ENCODE results near the gene TAC4. TPM values are rescaled to one million over a fixed set of nuclear protein-coding genes. Genes with fewer than 3 reads are reported as not detected.

The TAC4 gene
- total and polyA plus RNA-seq, 10 of the 15 experiments (the other 5 are each of a cell fraction or from before 2014, with no cell fraction given) = not detected

DNA sequence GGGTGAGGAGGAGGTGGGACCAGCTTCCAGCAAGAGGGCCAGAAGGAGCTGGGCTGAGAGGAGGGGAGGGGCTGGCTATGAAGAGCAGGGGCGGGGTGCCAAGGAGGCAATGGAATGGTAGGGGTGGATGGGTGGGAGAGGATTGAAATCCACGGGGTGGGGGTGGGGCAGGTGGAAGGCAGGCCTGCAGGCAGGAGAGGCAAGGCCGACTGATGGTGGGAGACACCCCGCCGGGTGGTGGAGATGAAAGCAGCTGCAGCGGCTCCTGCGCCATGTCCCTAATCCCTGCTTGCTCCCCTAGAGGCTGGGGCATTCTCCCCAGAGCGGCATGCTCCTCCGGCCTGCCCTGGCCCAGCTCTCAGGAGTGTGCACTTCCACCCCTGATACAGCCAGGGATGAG lies 27.8 kb upstream of the TAC4 start:
- TF ChIP-seq CHD4 (IDR thresholded peaks at IDR 0.05) (no peak), SIN3A (IDR thresholded peaks at IDR 0.05; ENCODE audit: low read depth, low read length) (no peak), ZNF207 (IDR thresholded peaks at IDR 0.05; ENCODE audit: borderline replicate concordance) (no peak), NFXL1 (IDR thresholded peaks at IDR 0.05; ENCODE audit: borderline replicate concordance) (no peak), CREB1 (IDR thresholded peaks at IDR 0.05; ENCODE audit: low read depth) (no peak), POU2F2 (IDR thresholded peaks at IDR 0.05; ENCODE audit: borderline replicate concordance, low read depth, low read length) (no peak), MEF2A (IDR thresholded peaks at IDR 0.05; ENCODE audit: insufficient read depth, low read depth, low read length) (no peak), MTA3 (IDR thresholded peaks at IDR 0.05; ENCODE audit: borderline replicate concordance, low read length) (no peak), ZNF24 (IDR thresholded peaks at IDR 0.05) (no peak), STAT3 (IDR thresholded peaks at IDR 0.05; ENCODE audit: low read depth, low read length) (no peak)
- Histone ChIP-seq H3K4me3 (no peak overlapping the region), H3K4me2 (ENCODE audit: control insufficient read depth, insufficient read depth) (no peak overlapping the region), H2AFZ (ENCODE audit: control insufficient read depth, low read depth, low read length) (no peak overlapping the region), H3K4me1 (ENCODE audit: control insufficient read depth, insufficient read depth, low read length) (no peaks in the 10 kb centered on the region), H4K20me1 (ENCODE audit: control insufficient read depth, insufficient read depth) (no peaks in the 10 kb centered on the region; the same call in 1 of the 2 replicates), H3K9me3 (replicated peaks; ENCODE audit: control insufficient read depth, insufficient read depth, low read length) (no peaks in the 10 kb centered on the region), H3K36me3 (ENCODE audit: control insufficient read depth in 2 of 2, insufficient read depth in 2 of 2, low read length in 1 of 2) (no peaks in the 10 kb centered on the region), H3K27me3 (replicated peaks in 1 of 2; ENCODE audit: control insufficient read depth in 2 of 2, insufficient read depth in 2 of 2, low read length in 1 of 2) (peaks cover 0 to 4% of the 10 kb centered on the region in 2 experiments; a peak in 2 of 4 replicates), H3K27ac (ENCODE audit: control insufficient read depth, insufficient read depth) (no peak overlapping the region), H3K79me2 (ENCODE audit: control insufficient read depth, insufficient read depth, low read length) (no peaks in the 10 kb centered on the region), H3K9ac (ENCODE audit: control insufficient read depth, insufficient read depth, low read length) (no peak overlapping the region)
- DNase-seq (ENCODE audit: low read depth, low spot score) = no peak
- 41% methylated on average over 5 of the region's 9 CpGs for WGBS (ENCODE audit: insufficient coverage, insufficient replicate concordance, low lambda C conversion rate, missing lambda C conversion rate)
- ChIA-PET SMC1A (ENCODE audit: uncharacterized antibody, unreplicated experiment) (interaction anchor here (0.9 to 1.7 kb wide), 2 partner anchors 121 to 123 kb away, joined by 3 to 6 read pairs; no protein-coding TSS in a partner anchor), CTCF (interaction anchor here (1.0 to 7.2 kb wide), 3 partner anchors 110 to 308 kb away, joined by 3 to 105 read pairs (median 3); partner anchors contain the start of gene DLX3), POLR2A (interaction anchor here (0.6 kb wide), 1 partner anchor 1107 kb away, joined by 7 read pairs; no protein-coding TSS in a partner anchor), RAD21 (ENCODE audit: unreplicated experiment) (interaction anchor here (1.9 kb wide), 1 partner anchor 122 kb away, joined by 16 read pairs; no protein-coding TSS in a partner anchor)
- FAIRE-seq = no peak
- BruUV-seq (replicated peaks) = no TSS peak
- in situ Hi-C loops (cut with MboI) (no loop called here), intact Hi-C loops (cut with micrococcal nuclease; ENCODE audit: unreplicated experiment) (no loop called here)
- ATAC-seq = no peak
